OCI-LY7 (cell line): ENCODE results near the gene RIN1. TPM values are rescaled to one million over a fixed set of nuclear protein-coding genes. Genes with fewer than 3 reads are reported as not detected.
A peak's percentile ranks its signal among the peaks of the same experiment; 100 is the strongest.

Experiments
- BruUV-seq: library from RNA; stranded (reverse); fragments of 400-500 nt; replicated peaks from 2 replicates; lab custom pipeline; 2021; lab: Mats Ljungman, UMichigan
- CTCF ChIA-PET: fragments of 300-600 bp; sonication (Branson Sonifier 250); formaldehyde crosslinking; loops from one replicate; lab custom pipeline; 2022; ENCODE audit warnings: antibody characterized with exemption; ENCODE audit not compliant: unreplicated experiment; lab: Charles Lee
- POLR2A ChIA-PET: fragments of 300-600 bp; sonication (Branson Sonifier 250); formaldehyde crosslinking; loops from one replicate; lab custom pipeline; 2022; ENCODE audit warnings: antibody characterized with exemption; lab: Charles Lee
- DNase-seq: peaks from one replicate; pipeline ENCODE4 v3.0.0-alpha.2; 2015; ENCODE audit warnings: low spot score
- H2AFZ ChIP-seq: fragments of 200-600 bp; sonication (generic), shearing (Covaris generic); 2 replicates; pipeline ENCODE4 v1.6.1; 2014; ENCODE audit warnings: mild to moderate bottlenecking, antibody characterized with exemption, low read length, moderate library complexity
- H3K27ac ChIP-seq: fragments of 200-600 bp; sonication (generic); 2 replicates; pipeline ENCODE4 v1.5.1; 2014; ENCODE audit warnings: mixed run types, low read depth, mild to moderate bottlenecking, moderate library complexity, low read length, inconsistent platforms; ENCODE audit not compliant: poor library complexity, severe bottlenecking
- H3K36me3 ChIP-seq: fragments of 200-600 bp; sonication (generic); 2 replicates; pipeline ENCODE4 v1.6.1; 2014; ENCODE audit warnings: mild to moderate bottlenecking, antibody characterized with exemption, low read length, moderate library complexity, mixed read lengths; ENCODE audit not compliant: insufficient read depth
- H3K4me1 ChIP-seq: fragments of 200-600 bp; sonication (generic); 2 replicates; pipeline ENCODE4 v1.5.1; 2014; ENCODE audit warnings: mild to moderate bottlenecking, low read length; ENCODE audit not compliant: insufficient read depth, poor library complexity, severe bottlenecking
- H3K4me2 ChIP-seq: fragments of 200-600 bp; sonication (generic); 2 replicates; pipeline ENCODE4 v1.6.1; 2014; ENCODE audit warnings: mild to moderate bottlenecking, low read length
- H3K4me3 ChIP-seq: fragments of 200-600 bp; sonication (generic); 2 replicates; pipeline ENCODE4 v1.5.1; 2014; ENCODE audit warnings: mild to moderate bottlenecking, low read depth, low read length; ENCODE audit not compliant: poor library complexity, severe bottlenecking
- H3K79me2 ChIP-seq: fragments of 200-600 bp; sonication (generic); 2 replicates; pipeline ENCODE4 v1.6.1; 2016; ENCODE audit warnings: low read depth, mild to moderate bottlenecking, low read length, moderate library complexity, mixed read lengths; ENCODE audit not compliant: insufficient read depth
- H3K9me2 ChIP-seq: fragments of 200-600 bp; sonication (generic); 2 replicates; pipeline ENCODE4 v1.6.1; 2016; ENCODE audit warnings: mild to moderate bottlenecking, low read length, mixed read lengths; ENCODE audit not compliant: insufficient read depth
- H3K9me3 ChIP-seq: fragments of 200-600 bp; sonication (generic); 2 replicates; pipeline ENCODE4 v1.6.1; 2014; ENCODE audit warnings: mild to moderate bottlenecking, mixed run types, low read length, mixed read lengths
- H4K20me1 ChIP-seq: fragments of 200-600 bp; sonication (generic); 2 replicates; pipeline ENCODE4 v1.6.1; 2014; ENCODE audit warnings: mild to moderate bottlenecking, antibody characterized with exemption, low read length, moderate library complexity, mixed read lengths; ENCODE audit not compliant: insufficient read depth
- EZH2phosphoT487 ChIP-seq: fragments of 200-600 bp; sonication (generic); IDR thresholded peaks from 2 replicates; pipeline ENCODE4 v1.6.1; 2018; ENCODE audit warnings: low read depth, borderline replicate concordance, mild to moderate bottlenecking, mixed run types, antibody characterized with exemption, low read length, moderate library complexity, mixed read lengths
- intact Hi-C: fragments of 100-400 bp; cut with micrococcal nuclease; formaldehyde crosslinking; loops from one replicate; pipeline ENCODE4 v1.10.0; 2022; ENCODE audit not compliant: unreplicated experiment
- total RNA-seq, 2 experiments: library from RNA; depleted of rRNA in 1 of 2; stranded (reverse); fragments of >200 nt in 1 of 2; shearing (Covaris generic) in 1 of 2; gene quantifications; 2 replicates each; pipeline ENCODE4 v1.2.3, GENCODE V29; 2014 to 2022
- TF ChIP-seq, protein P1 (sequence below): fragments of 200-600 bp; sonication (generic); conservative IDR thresholded peaks from 2 replicates; pipeline ENCODE4 v1.5.1; 2014; ENCODE audit warnings: mild to moderate bottlenecking, antibody characterized with exemption, low read length, moderate library complexity, mixed read lengths

Gene RIN1
- total RNA-seq, 2 experiments from 2014 or later, result 1.6 to 2.9 TPM

DNA sequence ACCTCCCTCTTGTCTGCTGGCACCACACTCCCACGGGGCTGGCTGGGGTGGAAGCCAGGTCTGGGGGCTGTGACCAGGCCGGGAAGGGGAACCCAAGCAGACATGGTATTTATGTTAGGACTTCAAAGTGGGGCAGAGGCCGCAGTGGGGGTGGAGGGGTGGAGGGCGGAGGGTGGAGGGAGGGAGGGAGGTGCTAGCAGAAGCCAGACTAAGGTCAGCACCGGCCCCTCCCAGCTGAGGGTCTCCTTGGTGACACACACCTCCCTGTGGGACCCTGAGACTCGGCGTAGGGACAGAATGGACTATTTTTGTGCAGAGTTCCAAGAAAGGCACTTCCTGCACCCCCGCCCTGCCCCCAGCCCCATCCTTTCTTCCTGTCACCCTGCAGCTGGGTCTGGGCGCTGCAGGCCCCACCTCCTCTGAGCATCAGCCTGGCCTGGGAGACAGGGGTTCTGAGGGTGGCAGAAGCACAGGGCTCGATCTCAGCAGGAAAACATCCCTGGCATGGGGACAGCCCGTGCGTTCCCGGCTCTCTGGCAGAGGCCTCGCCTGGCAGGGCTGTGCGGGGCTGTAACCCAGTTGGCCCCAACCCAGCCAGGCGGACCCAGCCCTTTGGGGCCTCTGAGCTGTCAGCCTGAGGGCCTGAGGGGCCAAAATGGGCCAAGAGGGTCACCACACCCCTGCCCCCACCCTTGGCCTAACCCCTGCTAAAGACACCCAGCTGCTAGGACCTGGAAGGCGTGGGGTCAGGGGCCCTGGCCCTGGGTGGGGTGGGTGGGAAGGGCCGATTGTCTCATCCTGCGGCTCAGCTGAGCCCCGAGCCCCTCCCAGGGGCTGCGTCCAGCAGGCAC, 9.7 kb downstream of the RIN1 start:
- no peak for TF ChIP-seq EZH2phosphoT487
- TF ChIP-seq, protein P1, sequence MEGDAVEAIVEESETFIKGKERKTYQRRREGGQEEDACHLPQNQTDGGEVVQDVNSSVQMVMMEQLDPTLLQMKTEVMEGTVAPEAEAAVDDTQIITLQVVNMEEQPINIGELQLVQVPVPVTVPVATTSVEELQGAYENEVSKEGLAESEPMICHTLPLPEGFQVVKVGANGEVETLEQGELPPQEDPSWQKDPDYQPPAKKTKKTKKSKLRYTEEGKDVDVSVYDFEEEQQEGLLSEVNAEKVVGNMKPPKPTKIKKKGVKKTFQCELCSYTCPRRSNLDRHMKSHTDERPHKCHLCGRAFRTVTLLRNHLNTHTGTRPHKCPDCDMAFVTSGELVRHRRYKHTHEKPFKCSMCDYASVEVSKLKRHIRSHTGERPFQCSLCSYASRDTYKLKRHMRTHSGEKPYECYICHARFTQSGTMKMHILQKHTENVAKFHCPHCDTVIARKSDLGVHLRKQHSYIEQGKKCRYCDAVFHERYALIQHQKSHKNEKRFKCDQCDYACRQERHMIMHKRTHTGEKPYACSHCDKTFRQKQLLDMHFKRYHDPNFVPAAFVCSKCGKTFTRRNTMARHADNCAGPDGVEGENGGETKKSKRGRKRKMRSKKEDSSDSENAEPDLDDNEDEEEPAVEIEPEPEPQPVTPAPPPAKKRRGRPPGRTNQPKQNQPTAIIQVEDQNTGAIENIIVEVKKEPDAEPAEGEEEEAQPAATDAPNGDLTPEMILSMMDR, result no peak
- no peaks in the 10 kb centered on the region for H4K20me1 ChIP-seq
- intact Hi-C loops, result no loop called here
- BruUV-seq, result no TSS peak
- H3K4me1 ChIP-seq, result peaks cover 46% of the 10 kb centered on the region
- H3K4me3 ChIP-seq, result peak overlapping the region; percentile 26
- H3K79me2 ChIP-seq, result no peaks in the 10 kb centered on the region
- peak overlapping the region; percentile 66 for H3K4me2 ChIP-seq
- ChIA-PET CTCF (interaction anchor here (0.6 kb wide), 1 partner anchor 14 kb away, joined by 3 read pairs; no protein-coding TSS in a partner anchor), POLR2A (interaction anchor here (0.9 to 1.6 kb wide), 2 partner anchors 14 to 15 kb away, joined by 3 to 7 read pairs; no protein-coding TSS in a partner anchor)
- H2AFZ ChIP-seq, result peak overlapping the region; percentile 43; the same call in 1 of the 2 replicates
- H3K27ac ChIP-seq, result peak overlapping the region; percentile 54
- no peaks in the 10 kb centered on the region for H3K9me2 ChIP-seq
- DNase-seq, result peak; percentile 73
- H3K9me3 ChIP-seq, result no peaks in the 10 kb centered on the region
- H3K36me3 ChIP-seq, result no peaks in the 10 kb centered on the region

DNA sequence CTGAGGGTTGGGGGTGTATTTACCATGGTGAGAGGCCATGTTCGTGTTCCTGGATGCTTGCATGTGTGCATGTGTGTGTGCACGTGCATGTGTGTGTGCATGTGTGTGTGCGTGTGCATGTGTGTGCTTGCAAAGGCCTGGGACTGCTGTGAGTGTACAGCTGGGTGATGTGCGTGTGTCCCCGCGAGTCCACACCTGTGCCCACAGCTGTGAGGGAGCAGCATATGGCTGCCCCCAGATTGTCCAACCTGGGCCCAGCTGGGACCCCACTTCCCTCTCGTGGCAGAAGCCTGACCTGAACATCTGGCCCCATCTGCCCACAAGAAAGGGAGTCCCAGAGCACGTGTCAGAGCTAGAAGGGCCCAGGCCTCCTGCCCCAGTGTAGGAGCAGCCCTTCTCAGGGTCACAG, 11.0 kb downstream of the RIN1 start:
- no peak for TF ChIP-seq EZH2phosphoT487
- TF ChIP-seq, protein P1, result no peak
- H3K79me2 ChIP-seq, result no peaks in the 10 kb centered on the region
- no peaks in the 10 kb centered on the region for H4K20me1 ChIP-seq
- peak overlapping the region; percentile 53 for H3K27ac ChIP-seq
- DNase-seq, result peak; percentile 72
- H3K36me3 ChIP-seq, result no peaks in the 10 kb centered on the region
- ChIA-PET POLR2A (interaction anchor here (0.6 kb wide), 1 partner anchor 55 kb away, joined by 3 read pairs; no protein-coding TSS in a partner anchor), CTCF (no interaction called here)
- peaks cover 46% of the 10 kb centered on the region for H3K4me1 ChIP-seq
- intact Hi-C loops, result no loop called here
- H2AFZ ChIP-seq, result peak overlapping the region; percentile 43; the same call in 1 of the 2 replicates
- no TSS peak for BruUV-seq
- H3K9me2 ChIP-seq, result no peaks in the 10 kb centered on the region
- H3K4me3 ChIP-seq, result no peak overlapping the region
- H3K9me3 ChIP-seq, result no peaks in the 10 kb centered on the region
- peak overlapping the region; percentile 66; the same call in 1 of the 2 replicates for H3K4me2 ChIP-seq
